GM21825 (cell line): Measurements from ENCODE around the gene KLK12.

Experiments used
- ATAC-seq: cut with Tn5 transposase; IDR thresholded peaks from one replicate; pipeline ENCODE4 v1.9.1; 2021; ENCODE audit warnings: mild to moderate bottlenecking, moderate library complexity; ENCODE audit not compliant: unreplicated experiment

Gene KLK12

GRCh38 chr19:51055866-51056265, 21.1 kb upstream of the KLK12 start:
- ATAC-seq = no peak

- no peak for ATAC-seq
Observed at GRCh38 chr19:51047031-51047335, 12.2 kb upstream of the KLK12 start.

- ATAC-seq = no peak
Observed at GRCh38 chr19:51044327-51044726, 9.5 kb upstream of the KLK12 start.

- ATAC-seq = no peak
Observed at GRCh38 chr19:51043497-51043896, 8.7 kb upstream of the KLK12 start.

- ATAC-seq = no peak
Observed at GRCh38 chr19:51040151-51040550, 5.3 kb upstream of the KLK12 start.

- ATAC-seq = no peak
Observed at GRCh38 chr19:51036519-51036918, 1.7 kb upstream of the KLK12 start.

- ATAC-seq = no peak
Observed at GRCh38 chr19:51031880-51032225, 2.9 kb downstream of the KLK12 start.

- no peak for ATAC-seq
Observed at GRCh38 chr19:51031220-51031879, 3.5 kb downstream of the KLK12 start.

GRCh38 chr19:51030631-51031030, 4.2 kb downstream of the KLK12 start:
- no peak for ATAC-seq

GRCh38 chr19:51029718-51030117, 5.1 kb downstream of the KLK12 start:
- ATAC-seq = no peak

- ATAC-seq = no peak
Observed at GRCh38 chr19:51027873-51028272, 6.9 kb downstream of the KLK12 start.

GRCh38 chr19:51027126-51027806, 7.5 kb downstream of the KLK12 start:
- ATAC-seq = no peak

GRCh38 chr19:51026554-51026831, 8.3 kb downstream of the KLK12 start, which contains the start of gene KLK11:
KLK11 (minus strand) TSS chr19:51026616; CDS start chr19:51025631, 985 bp downstream.
- no peak for ATAC-seq

- no peak for ATAC-seq
Observed at GRCh38 chr19:51025809-51026553, 8.8 kb downstream of the KLK12 start.

GRCh38 chr19:51025401-51025800, 9.4 kb downstream of the KLK12 start:
- no peak for ATAC-seq

GRCh38 chr19:51024924-51025323, 9.9 kb downstream of the KLK12 start:
- no peak for ATAC-seq

- no peak for ATAC-seq
Observed at GRCh38 chr19:51023946-51024345, 10.9 kb downstream of the KLK12 start.

- ATAC-seq = no peak
Observed at GRCh38 chr19:51022526-51022925, 12.3 kb downstream of the KLK12 start.

- ATAC-seq = no peak
Observed at GRCh38 chr19:51020988-51021651, 13.7 kb downstream of the KLK12 start.

- ATAC-seq = no peak
Observed at GRCh38 chr19:51019544-51019925, 15.3 kb downstream of the KLK12 start, which contains the start of gene KLK10. KLK10 (minus strand) TSS chr19:51019709; CDS start chr19:51019130, 579 bp downstream.

GRCh38 chr19:51018745-51019543, 15.9 kb downstream of the KLK12 start:
- ATAC-seq = no peak
